Hepatocyte (in vitro differentiated cells): ENCODE data around the gene CCNB1IP1.

ENCODE experiments used
- CTCF ChIP-seq: fragments of 200-600 bp; sonication (generic); IDR thresholded peaks from 2 replicates; pipeline ENCODE4 v1.5.1; 2016; ENCODE audit warnings: antibody characterized with exemption, mild to moderate bottlenecking; ENCODE audit not compliant: poor library complexity
- EZH2phosphoT487 ChIP-seq: fragments of 200-600 bp; sonication (generic); IDR thresholded peaks from one replicate; pipeline ENCODE4 v1.6.1; 2018; ENCODE audit warnings: antibody characterized with exemption, mild to moderate bottlenecking, low read depth, moderate library complexity; ENCODE audit not compliant: unreplicated experiment, severe bottlenecking

DNA sequence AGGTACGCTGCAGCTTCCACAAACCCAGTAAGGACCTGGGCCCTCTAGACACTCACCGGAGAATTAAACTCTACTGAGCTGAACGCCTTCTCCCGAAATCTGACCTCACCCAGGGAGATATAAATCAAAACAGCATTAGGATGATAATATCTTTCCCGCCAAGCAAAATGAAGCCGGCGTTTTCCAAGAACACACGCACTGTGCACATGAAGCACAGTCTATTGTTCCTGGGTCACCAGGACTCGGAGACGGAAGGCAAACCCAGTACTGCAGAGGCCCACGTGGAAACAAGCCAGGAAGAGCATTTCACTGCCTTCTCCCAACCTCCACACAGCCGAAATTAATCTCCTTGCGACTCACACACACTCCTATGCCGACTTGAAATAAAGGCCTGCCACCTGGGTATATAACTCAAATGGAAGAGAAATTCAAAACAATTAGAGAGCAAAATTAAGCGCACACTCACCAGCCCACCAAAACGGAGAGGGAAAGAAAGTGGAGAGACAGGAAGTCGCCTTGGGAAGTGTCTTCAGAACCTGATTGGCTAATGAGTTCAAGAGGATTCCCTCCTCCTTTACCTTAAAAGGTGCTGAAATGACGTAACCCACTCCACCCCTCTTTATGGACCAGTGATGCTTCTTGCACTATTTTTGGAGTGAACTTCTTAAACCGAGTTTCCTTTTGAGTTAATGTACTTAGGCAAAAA, at the start of gene CCNB1IP1:
- no peak for TF ChIP-seq CTCF
- no peak for TF ChIP-seq EZH2phosphoT487
